Osteoblast (primary cell): Measurements from ENCODE around the gene SLC9B1. TPM values are rescaled to one million over a fixed set of nuclear protein-coding genes. Genes with fewer than 3 reads are reported as not detected.

Source experiments
- DNase-seq: peaks from one replicate; pipeline ENCODE4 v3.0.0; 2011; ENCODE audit warnings: low spot score, mixed read lengths; ENCODE audit not compliant: insufficient read length; ENCODE audit errors: missing footprints
- H2AFZ ChIP-seq: 2 replicates; pipeline ENCODE4 v1.6.0; 2011; ENCODE audit warnings: mild to moderate bottlenecking, low read length
- H3K27ac ChIP-seq: 2 replicates; pipeline ENCODE4 v1.5.1; 2011; ENCODE audit warnings: mild to moderate bottlenecking, low read depth, low read length, moderate library complexity
- H3K27me3 ChIP-seq: 2 replicates; pipeline ENCODE4 v1.6.0; 2012; ENCODE audit warnings: mild to moderate bottlenecking, control low read depth, inconsistent platforms, low read length, moderate library complexity; ENCODE audit not compliant: insufficient read depth
- H3K36me3 ChIP-seq: 2 replicates; pipeline ENCODE4 v1.5.1; 2011; ENCODE audit warnings: mild to moderate bottlenecking, low read length, control low read depth, moderate library complexity; ENCODE audit not compliant: insufficient read depth
- H3K4me1 ChIP-seq: 2 replicates; pipeline ENCODE4 v1.5.1; 2011; ENCODE audit warnings: mild to moderate bottlenecking, low read length, control low read depth, moderate library complexity; ENCODE audit not compliant: insufficient read depth
- H3K4me2 ChIP-seq: 2 replicates; pipeline ENCODE4 v1.6.0; 2011; ENCODE audit warnings: mild to moderate bottlenecking, low read length; ENCODE audit not compliant: insufficient read depth
- H3K4me3 ChIP-seq: fragments of 200-600 bp; sonication (generic); 3 replicates; pipeline ENCODE4 v1.5.1; 2012; ENCODE audit warnings: mild to moderate bottlenecking, low read length, inconsistent platforms; ENCODE audit not compliant: insufficient read depth
- H3K79me2 ChIP-seq: 2 replicates; pipeline ENCODE4 v1.6.0; 2012; ENCODE audit warnings: mild to moderate bottlenecking, low read length, control low read depth, inconsistent platforms; ENCODE audit not compliant: insufficient read depth
- H3K9me3 ChIP-seq: 2 replicates; pipeline ENCODE4 v1.5.1; 2011; ENCODE audit warnings: low read depth, low read length, control low read depth
- H4K20me1 ChIP-seq: 2 replicates; pipeline ENCODE4 v1.6.0; 2012; ENCODE audit warnings: mild to moderate bottlenecking, low read length, control low read depth; ENCODE audit not compliant: insufficient read depth
- total RNA-seq: library from RNA; depleted of rRNA; stranded (reverse); fragments of >200 nt; gene quantifications from 2 replicates; pipeline ENCODE4 v1.2.3, GENCODE V29; 2012
- TF ChIP-seq, protein P1 (sequence below): IDR thresholded peaks from 2 replicates; pipeline ENCODE4 v1.5.1; 2011; ENCODE audit warnings: mild to moderate bottlenecking, low read depth, low read length, moderate library complexity; ENCODE audit errors: extremely low read depth

Gene SLC9B1
- total RNA-seq, 1 donor = 0.72 TPM

- TF ChIP-seq, protein P1, sequence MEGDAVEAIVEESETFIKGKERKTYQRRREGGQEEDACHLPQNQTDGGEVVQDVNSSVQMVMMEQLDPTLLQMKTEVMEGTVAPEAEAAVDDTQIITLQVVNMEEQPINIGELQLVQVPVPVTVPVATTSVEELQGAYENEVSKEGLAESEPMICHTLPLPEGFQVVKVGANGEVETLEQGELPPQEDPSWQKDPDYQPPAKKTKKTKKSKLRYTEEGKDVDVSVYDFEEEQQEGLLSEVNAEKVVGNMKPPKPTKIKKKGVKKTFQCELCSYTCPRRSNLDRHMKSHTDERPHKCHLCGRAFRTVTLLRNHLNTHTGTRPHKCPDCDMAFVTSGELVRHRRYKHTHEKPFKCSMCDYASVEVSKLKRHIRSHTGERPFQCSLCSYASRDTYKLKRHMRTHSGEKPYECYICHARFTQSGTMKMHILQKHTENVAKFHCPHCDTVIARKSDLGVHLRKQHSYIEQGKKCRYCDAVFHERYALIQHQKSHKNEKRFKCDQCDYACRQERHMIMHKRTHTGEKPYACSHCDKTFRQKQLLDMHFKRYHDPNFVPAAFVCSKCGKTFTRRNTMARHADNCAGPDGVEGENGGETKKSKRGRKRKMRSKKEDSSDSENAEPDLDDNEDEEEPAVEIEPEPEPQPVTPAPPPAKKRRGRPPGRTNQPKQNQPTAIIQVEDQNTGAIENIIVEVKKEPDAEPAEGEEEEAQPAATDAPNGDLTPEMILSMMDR = no peak
- no peak overlapping the region for H3K4me3 ChIP-seq
- no peaks in the 10 kb centered on the region for H4K20me1 ChIP-seq
- no peak overlapping the region for H3K4me2 ChIP-seq
- H3K36me3 ChIP-seq = no peaks in the 10 kb centered on the region
- no peaks in the 10 kb centered on the region for H3K27me3 ChIP-seq
- no peaks in the 10 kb centered on the region for H3K9me3 ChIP-seq
- H2AFZ ChIP-seq = no peak overlapping the region
- H3K79me2 ChIP-seq = no peaks in the 10 kb centered on the region
- H3K27ac ChIP-seq = no peak overlapping the region
- no peak for DNase-seq
- no peaks in the 10 kb centered on the region for H3K4me1 ChIP-seq
These were observed 11.3 kb upstream of the SLC9B1 start for GRCh38 chr4:103030791-103031190.

- no peak overlapping the region for H3K4me2 ChIP-seq
- H3K79me2 ChIP-seq = no peaks in the 10 kb centered on the region
- H3K27ac ChIP-seq = no peak overlapping the region
- H3K4me1 ChIP-seq = no peaks in the 10 kb centered on the region
- no peaks in the 10 kb centered on the region for H4K20me1 ChIP-seq
- H3K4me3 ChIP-seq = no peak overlapping the region
- no peaks in the 10 kb centered on the region for H3K9me3 ChIP-seq
- no peaks in the 10 kb centered on the region for H3K36me3 ChIP-seq
- no peak for DNase-seq
- H2AFZ ChIP-seq = no peak overlapping the region
- TF ChIP-seq, protein P1 = no peak
- H3K27me3 ChIP-seq = no peaks in the 10 kb centered on the region
These were observed 9.8 kb upstream of the SLC9B1 start for GRCh38 chr4:103029300-103029699.

GRCh38 chr4:103026868-103027267, 7.4 kb upstream of the SLC9B1 start:
- Histone ChIP-seq H3K27me3 (no peaks in the 10 kb centered on the region), H4K20me1 (no peaks in the 10 kb centered on the region), H3K4me2 (no peak overlapping the region), H3K4me1 (no peaks in the 10 kb centered on the region), H3K79me2 (no peaks in the 10 kb centered on the region), H2AFZ (no peak overlapping the region), H3K9me3 (no peaks in the 10 kb centered on the region), H3K36me3 (no peaks in the 10 kb centered on the region), H3K4me3 (no peak overlapping the region), H3K27ac (no peak overlapping the region)
- no peak for DNase-seq
- TF ChIP-seq, protein P1 = no peak

DNA sequence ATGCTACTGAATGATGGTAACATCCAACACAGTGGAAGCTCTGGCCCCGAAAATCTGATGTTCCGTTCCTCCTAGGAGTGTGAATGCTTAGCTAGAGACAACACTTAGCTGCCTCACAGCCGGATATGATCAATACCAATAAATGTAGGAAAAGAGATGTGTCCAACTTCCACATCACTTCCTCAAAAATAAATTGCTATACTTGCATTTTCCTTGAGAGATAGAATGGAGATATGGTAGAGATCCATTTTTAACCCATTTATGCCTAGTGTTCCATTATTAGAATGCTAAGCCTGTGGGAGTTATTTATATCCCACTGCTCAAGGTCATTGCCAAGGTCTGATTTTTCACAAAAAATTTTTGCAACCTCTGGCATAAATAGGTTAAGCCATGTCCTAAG, 5.5 kb upstream of the SLC9B1 start:
- Histone ChIP-seq H3K27ac (no peak overlapping the region), H3K4me1 (no peaks in the 10 kb centered on the region), H2AFZ (no peak overlapping the region), H3K4me3 (no peak overlapping the region), H3K79me2 (no peaks in the 10 kb centered on the region), H3K9me3 (no peaks in the 10 kb centered on the region), H3K4me2 (no peak overlapping the region), H3K27me3 (no peaks in the 10 kb centered on the region), H4K20me1 (no peaks in the 10 kb centered on the region), H3K36me3 (no peaks in the 10 kb centered on the region)
- no peak for DNase-seq
- TF ChIP-seq, protein P1 = no peak
